OCI-LY7 (cell line): Measurements from ENCODE around the gene POC5.

Experiments
- CTCF ChIP-seq: fragments of 200-600 bp; sonication (generic); conservative IDR thresholded peaks from 2 replicates; pipeline ENCODE4 v1.5.1; 2014; ENCODE audit warnings: mild to moderate bottlenecking, antibody characterized with exemption, low read length, moderate library complexity, mixed read lengths
- EZH2phosphoT487 ChIP-seq: fragments of 200-600 bp; sonication (generic); IDR thresholded peaks from 2 replicates; pipeline ENCODE4 v1.6.1; 2018; ENCODE audit warnings: low read depth, borderline replicate concordance, mild to moderate bottlenecking, mixed run types, antibody characterized with exemption, low read length, moderate library complexity, mixed read lengths

GRCh38 chr5:75666801-75667200, 50.4 kb downstream of the POC5 start:
- TF ChIP-seq CTCF (no peak), EZH2phosphoT487 (no peak)
